HG02938 (cell line): ENCODE results near the gene EXOC4.
"Not testable (repeated sequence)": the region's sequence is repeated elsewhere in the genome, so short reads cannot be mapped to it uniquely, and the experiment has no call there.

Experiments used
- ATAC-seq: cut with Tn5 transposase; IDR thresholded peaks from one replicate; pipeline ENCODE4 v1.9.1; 2021; ENCODE audit warnings: mild to moderate bottlenecking, moderate library complexity; ENCODE audit not compliant: unreplicated experiment

EXOC4 gene

GRCh38 chr7:133275008-133275407, 22.1 kb downstream of the EXOC4 start:
- no peak for ATAC-seq

- ATAC-seq: no peak
These were observed 22.7 kb downstream of the EXOC4 start for GRCh38 chr7:133275446-133276095.

DNA sequence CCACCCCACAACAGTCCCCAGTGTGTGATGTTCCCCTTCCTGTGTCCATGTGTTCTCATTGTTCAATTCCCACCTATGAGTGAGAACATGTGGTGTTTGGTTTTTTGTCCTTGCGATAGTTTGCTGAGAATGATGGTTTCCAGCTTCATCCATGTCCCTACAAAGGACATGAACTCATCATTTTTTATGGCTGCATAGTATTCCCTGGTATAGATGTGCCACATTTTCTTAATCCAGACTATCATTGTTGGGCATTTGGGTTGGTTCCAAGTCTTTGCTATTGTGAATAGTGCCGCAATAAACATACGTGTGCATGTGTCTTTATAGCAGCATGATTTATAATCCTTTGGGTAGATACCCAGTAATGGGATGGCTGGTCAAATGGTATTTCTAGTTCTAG, 26.1 kb downstream of the EXOC4 start:
- not testable (repeated sequence) for ATAC-seq

GRCh38 chr7:133282094-133282493, 29.2 kb downstream of the EXOC4 start:
- ATAC-seq: no peak

GRCh38 chr7:133284092-133284491, 31.2 kb downstream of the EXOC4 start:
- ATAC-seq: no peak

- no peak for ATAC-seq
These were observed 36.1 kb downstream of the EXOC4 start for GRCh38 chr7:133288970-133289369.

GRCh38 chr7:133290041-133290440, 37.2 kb downstream of the EXOC4 start:
- ATAC-seq: no peak

GRCh38 chr7:133290676-133291333, 37.9 kb downstream of the EXOC4 start:
- no peak for ATAC-seq

DNA sequence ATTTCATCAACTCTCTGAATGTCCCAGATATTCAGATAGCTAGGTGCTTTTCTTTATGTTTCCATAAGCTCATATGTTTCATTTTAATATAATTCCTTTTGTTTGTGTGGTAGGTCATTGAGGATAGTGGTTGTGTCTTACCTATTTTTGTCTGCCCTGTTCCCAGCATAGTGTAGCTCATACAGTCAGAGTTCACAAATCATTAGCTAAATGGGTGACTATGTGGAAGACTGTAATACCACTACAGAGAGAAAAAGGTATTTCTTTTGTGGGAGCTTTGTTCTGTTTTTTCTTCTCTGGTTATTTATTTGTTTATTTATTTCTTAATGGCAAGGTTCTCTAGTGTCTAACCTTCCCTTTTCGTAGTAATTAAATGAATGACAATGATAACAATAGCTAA, 39.8 kb downstream of the EXOC4 start:
- no peak for ATAC-seq

- ATAC-seq: no peak
These were observed 40.7 kb downstream of the EXOC4 start for GRCh38 chr7:133293384-133294160.

DNA sequence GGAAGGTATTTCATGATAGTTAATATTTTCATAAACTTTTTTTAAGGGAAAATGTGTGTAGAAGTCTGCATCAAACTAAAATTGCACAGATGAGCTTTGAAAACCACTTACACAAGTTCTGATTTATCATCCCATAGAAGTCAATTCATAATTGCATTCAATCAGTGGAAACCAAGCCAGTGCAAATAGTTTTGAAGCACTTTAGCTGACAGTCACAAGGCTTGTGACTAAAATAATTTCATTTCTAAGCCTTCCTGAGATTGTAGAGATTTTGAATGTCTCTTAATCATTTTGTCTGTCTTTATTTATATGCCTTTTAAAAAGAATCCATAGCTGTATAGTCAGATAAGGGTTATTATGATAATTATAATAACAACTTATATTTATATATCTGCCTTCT, 41.4 kb downstream of the EXOC4 start:
- no peak for ATAC-seq

DNA sequence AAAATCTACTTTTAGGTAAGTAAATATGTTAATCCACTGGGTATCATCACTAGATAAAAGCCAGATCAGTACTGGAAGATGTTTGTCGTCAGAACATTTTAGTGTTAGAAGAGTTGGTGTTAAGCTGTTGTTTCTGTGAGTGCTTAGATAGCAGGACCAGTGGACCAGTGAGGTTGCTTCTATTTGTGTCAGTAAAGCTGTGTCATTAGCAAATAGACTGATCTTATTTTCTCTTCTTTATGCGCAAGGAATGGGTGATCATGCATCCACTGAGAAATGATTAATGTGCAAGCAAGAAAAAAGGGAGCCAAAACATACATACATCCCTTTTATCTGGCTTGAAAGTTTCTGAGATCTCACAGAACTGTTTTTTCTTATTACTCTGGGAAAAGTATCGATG, 42.6 kb downstream of the EXOC4 start:
- ATAC-seq: no peak

DNA sequence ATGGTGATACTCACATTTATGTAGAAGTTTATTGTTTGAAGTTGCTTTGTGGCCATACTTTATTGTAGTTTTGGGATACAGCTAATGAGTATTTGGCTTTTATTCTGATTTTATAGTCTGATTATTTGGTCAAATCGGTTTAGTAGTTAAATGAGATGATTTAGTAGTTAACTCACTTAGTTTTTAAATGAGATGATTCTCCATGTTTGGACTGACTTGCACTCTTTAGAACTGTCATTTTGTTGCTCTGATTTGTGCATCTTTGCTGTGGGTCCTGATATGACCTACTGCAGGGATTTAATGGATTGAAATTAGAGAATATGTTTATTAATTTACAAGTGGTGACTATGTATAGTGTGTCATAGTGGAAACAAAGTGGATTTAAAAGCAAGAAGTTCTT, 44.2 kb downstream of the EXOC4 start:
- ATAC-seq: no peak

- no peak for ATAC-seq
These were observed 45.2 kb downstream of the EXOC4 start for GRCh38 chr7:133298080-133298479.

DNA sequence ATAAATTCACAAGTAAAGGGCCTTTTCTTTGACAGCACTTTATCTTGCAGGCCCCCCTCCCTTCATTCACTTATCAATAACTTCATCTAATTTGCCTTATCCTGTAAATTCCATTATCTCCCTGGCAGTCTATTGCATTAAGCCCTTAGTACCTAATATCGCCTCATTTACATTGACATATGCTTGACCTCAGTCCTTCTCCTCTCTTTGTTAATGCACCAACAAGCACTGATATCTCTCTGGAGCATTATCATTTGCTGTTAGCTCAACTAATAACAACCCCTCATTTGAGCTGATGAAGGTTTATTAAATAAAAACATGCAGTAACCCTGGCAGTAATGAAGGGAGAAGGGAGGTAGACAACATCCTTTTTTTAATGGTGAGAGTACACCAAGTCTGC, 46.8 kb downstream of the EXOC4 start:
- ATAC-seq: no peak

GRCh38 chr7:133300088-133300487, 47.2 kb downstream of the EXOC4 start:
- no peak for ATAC-seq

GRCh38 chr7:133300811-133301210, 47.9 kb downstream of the EXOC4 start:
- ATAC-seq: no peak

DNA sequence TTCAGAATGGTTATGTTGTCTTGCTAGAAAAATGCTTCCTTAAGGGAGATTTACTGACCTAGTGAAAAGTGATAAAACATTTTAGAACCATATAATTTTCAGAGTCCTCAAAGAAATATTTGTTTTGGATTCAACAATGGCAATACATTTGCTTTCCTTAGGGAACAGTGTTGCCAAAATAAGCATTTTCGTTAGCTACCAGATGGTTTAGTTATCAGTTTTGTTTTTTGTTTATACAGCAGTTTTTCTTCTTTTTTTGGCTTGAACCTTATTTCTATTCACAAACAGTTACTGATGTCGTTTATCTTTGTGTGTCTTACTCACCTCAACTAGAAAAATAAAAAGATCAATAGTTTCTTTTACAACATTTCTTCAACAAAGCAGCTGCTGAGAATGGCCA, 48.6 kb downstream of the EXOC4 start:
- ATAC-seq: no peak

GRCh38 chr7:133303372-133303771, 50.5 kb downstream of the EXOC4 start:
- no peak for ATAC-seq

- no peak for ATAC-seq
These were observed 51.1 kb downstream of the EXOC4 start for GRCh38 chr7:133303931-133304330.

DNA sequence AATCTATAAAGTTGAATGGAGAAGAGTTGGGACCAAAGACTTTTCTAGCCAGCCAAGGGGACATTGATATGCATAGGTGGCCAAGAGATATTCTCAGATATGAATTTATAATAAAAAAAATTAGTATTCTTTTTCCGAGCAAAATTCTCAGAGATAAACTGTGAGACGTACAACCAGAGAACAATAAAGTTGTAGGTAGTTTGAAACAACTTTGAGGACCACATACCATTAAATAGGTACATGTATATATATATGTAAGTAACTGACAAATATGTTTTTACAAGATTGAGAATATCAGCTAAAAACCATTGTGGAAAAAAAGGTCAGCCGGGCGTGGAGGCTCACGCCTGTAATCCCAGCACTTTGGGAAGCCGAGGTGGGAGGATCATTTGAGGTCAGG, 56.5 kb downstream of the EXOC4 start:
- no peak for ATAC-seq

- ATAC-seq: no peak
These were observed 57.5 kb downstream of the EXOC4 start for GRCh38 chr7:133310232-133310862.
